ENCODE data around the gene LAMTOR4.
A peak's percentile ranks its signal among the peaks of the same experiment; 100 is the strongest.
"Not testable (repeated sequence)": the region's sequence is repeated elsewhere in the genome, so short reads cannot be mapped to it uniquely, and the experiment has no call there.

The LAMTOR4 gene

GRCh38 chr7:100173806-100174495 lies 25.2 kb downstream of the LAMTOR4 start:
- DNase-seq: no peak

GRCh38 chr7:100174582-100174981 lies 25.9 kb downstream of the LAMTOR4 start:
- no peak for DNase-seq

- no peak for DNase-seq
These were observed 26.7 kb downstream of the LAMTOR4 start for GRCh38 chr7:100175296-100175935.

- no peak for DNase-seq
These were observed 27.7 kb downstream of the LAMTOR4 start for GRCh38 chr7:100176096-100177044.

GRCh38 chr7:100177045-100178001 lies 28.6 kb downstream of the LAMTOR4 start, which contains the start of the genes GPC2 and STAG3:
Gene GPC2 (minus strand): TSS chr7:100177381. CDS start chr7:100177199, 182 bp downstream.
Gene STAG3 (plus strand): TSS chr7:100177918. CDS start chr7:100180557, 2,639 bp downstream.
- DNase-seq: peak; percentile 97

GRCh38 chr7:100180084-100180483 lies 31.4 kb downstream of the LAMTOR4 start:
- not testable (repeated sequence) for DNase-seq

GRCh38 chr7:100182616-100183015 lies 33.9 kb downstream of the LAMTOR4 start:
- not testable (repeated sequence) for DNase-seq

- not testable (repeated sequence) for DNase-seq
These were observed 34.4 kb downstream of the LAMTOR4 start for GRCh38 chr7:100183090-100183489.

- no peak for DNase-seq
These were observed 37.0 kb downstream of the LAMTOR4 start for GRCh38 chr7:100185726-100186125.

GRCh38 chr7:100189061-100189460 lies 40.3 kb downstream of the LAMTOR4 start:
- no peak for DNase-seq

- peak; percentile 77 for DNase-seq
These were observed 41.5 kb downstream of the LAMTOR4 start for GRCh38 chr7:100190048-100190711.

- no peak for DNase-seq
These were observed 43.1 kb downstream of the LAMTOR4 start for GRCh38 chr7:100191775-100192174.

GRCh38 chr7:100192281-100192862 lies 43.7 kb downstream of the LAMTOR4 start:
- not testable (repeated sequence) for DNase-seq

- no peak for DNase-seq
These were observed 44.3 kb downstream of the LAMTOR4 start for GRCh38 chr7:100192969-100193368.

GRCh38 chr7:100195222-100195621 lies 46.5 kb downstream of the LAMTOR4 start:
- DNase-seq: no peak

GRCh38 chr7:100195901-100196322 lies 47.2 kb downstream of the LAMTOR4 start:
- DNase-seq: not testable (repeated sequence)

- DNase-seq: no peak
These were observed 49.5 kb downstream of the LAMTOR4 start for GRCh38 chr7:100198266-100198665.

GRCh38 chr7:100200693-100201092 lies 52.0 kb downstream of the LAMTOR4 start:
- no peak for DNase-seq

Measured in hematopoietic multipotent progenitor cell treated with erythropoietin and hydrocortisone succinate and interleukin-3 and kit ligand, for 6 days (in vitro differentiated cells).